KOPT-K1 (cell line): ENCODE results near the gene NR3C2.

Experiments used
- H3K27ac ChIP-seq: fragments of 200-600 bp; sonication (generic); 2 replicates; pipeline ENCODE4 v1.5.1; 2016; ENCODE audit warnings: antibody characterized with exemption, mild to moderate bottlenecking, low read depth, low read length; ENCODE audit not compliant: poor library complexity, severe bottlenecking
- H3K36me3 ChIP-seq: fragments of 200-600 bp; sonication (generic); 2 replicates; pipeline ENCODE4 v1.5.1; 2017; ENCODE audit warnings: antibody characterized with exemption, mild to moderate bottlenecking, low read length, moderate library complexity; ENCODE audit not compliant: insufficient read depth
- H3K9me3 ChIP-seq: fragments of 200-600 bp; sonication (generic); 2 replicates; pipeline ENCODE4 v1.5.1; 2017; ENCODE audit warnings: antibody characterized with exemption, low read length, mild to moderate bottlenecking; ENCODE audit not compliant: insufficient read depth, poor library complexity, severe bottlenecking

NR3C2 gene

DNA sequence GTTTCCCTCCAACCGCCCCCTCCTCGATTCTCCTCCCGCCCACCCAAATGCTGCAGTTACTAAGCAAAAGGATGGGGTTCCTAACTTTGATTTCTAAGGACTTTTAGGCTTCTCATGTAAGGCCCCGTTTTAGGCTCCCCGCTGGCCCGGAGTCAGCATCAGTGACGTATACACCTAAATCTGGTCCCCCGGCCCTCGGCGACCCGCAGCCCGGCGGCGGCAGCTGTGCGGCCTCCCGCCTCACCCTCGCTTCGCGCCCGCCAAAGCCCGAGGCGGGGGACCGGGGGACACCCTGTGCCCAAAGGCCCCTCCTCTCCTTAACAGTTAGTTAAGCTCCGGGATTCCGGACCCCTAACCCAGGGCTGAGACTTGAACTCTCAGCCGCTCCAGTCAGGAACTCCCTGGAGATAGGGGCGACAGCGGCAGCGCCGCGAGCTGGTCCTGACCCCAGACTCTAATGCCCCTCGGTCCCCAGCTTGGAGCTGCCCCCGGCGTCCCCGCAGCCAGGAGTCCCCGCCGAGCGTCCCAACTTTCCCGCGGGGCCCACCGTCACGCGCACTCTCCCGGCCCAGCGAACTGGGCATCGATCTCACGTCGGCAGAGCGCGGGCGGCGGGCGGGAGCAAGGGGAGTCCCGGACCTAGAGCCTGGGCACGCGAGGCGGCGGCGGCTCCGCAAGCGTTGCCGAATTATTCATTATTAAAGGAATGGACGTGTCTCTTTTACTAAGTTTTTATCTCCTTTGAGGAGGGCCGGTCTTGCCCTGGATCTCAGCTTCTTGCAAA is 1.5 kb upstream of the NR3C2 start:
- Histone ChIP-seq H3K9me3 (no peaks in the 10 kb centered on the region), H3K27ac (no peak overlapping the region), H3K36me3 (no peaks in the 10 kb centered on the region)

DNA sequence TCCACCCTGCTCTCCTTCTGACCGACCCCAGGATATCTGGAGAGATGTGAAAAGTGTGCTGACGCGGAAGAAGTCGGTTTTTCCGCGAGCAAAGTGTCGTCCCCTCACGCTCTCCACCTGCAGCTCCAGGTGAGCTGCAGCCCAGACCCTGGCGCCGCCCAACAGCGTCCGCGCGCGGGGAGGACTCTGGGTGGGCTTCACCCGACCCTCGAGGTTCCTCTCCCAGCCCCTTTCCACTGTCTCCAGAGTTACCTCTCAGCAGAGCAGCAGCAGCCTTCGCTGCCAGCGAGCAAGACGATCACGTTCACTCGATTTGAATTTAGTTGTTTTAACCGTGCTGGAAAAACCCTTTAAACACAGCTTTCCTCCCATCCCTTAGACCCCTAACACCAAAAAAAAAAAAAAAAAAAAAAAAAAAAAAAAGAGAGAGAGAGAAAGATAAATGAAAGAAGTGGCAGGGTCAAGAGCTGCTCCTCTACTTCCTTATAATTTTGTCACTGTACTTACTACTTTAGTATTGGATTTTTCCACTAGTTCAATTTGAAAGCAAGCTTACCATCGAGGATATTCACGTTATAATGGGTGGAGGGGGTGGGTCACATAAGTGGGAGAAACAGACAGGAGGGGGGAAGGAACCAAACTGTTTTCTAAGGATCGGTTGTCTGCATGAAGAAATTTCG is 758 bp upstream of the NR3C2 start:
- H3K9me3 ChIP-seq: no peaks in the 10 kb centered on the region
- H3K36me3 ChIP-seq: no peaks in the 10 kb centered on the region
- H3K27ac ChIP-seq: no peak overlapping the region

DNA sequence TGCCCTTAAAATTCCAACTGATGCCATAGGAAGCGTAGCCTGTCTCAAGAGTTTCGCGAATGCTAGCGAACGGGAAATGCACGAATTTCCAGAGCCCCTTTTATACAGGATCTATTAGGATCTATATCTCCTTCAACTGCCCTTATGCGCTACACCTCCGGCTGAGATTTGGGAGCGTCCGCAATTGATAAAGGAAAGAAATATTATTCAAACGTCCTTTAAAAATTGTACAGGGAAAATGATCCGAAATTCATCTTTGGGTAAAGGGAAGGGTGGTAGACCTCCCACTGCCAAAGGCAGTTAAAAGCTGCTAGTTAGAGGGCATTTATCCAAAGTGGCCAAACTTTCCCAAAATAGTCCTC is 609 bp downstream of the NR3C2 start:
- no peak overlapping the region for H3K27ac ChIP-seq
- H3K9me3 ChIP-seq: no peaks in the 10 kb centered on the region
- H3K36me3 ChIP-seq: no peaks in the 10 kb centered on the region

DNA sequence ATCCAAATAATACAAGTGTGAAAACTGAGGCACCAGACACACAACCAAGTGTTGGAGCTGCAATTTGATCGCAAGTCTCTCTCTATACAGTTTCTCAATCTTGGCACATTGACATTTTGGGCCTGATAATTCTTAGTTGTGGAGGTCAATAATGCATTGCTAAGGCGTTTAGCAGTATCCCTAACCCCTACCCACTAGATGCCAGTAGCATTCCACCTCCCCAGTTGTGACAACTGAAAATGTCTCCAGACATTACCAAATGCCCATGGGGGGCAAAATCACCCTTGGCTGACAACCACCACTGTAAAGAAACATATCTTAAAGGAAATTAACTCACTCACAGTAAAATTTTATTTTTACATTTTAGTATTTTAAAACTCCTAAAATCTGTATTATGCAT is 4.2 kb downstream of the NR3C2 start:
- Histone ChIP-seq H3K27ac (no peak overlapping the region), H3K9me3 (no peaks in the 10 kb centered on the region), H3K36me3 (no peaks in the 10 kb centered on the region)

DNA sequence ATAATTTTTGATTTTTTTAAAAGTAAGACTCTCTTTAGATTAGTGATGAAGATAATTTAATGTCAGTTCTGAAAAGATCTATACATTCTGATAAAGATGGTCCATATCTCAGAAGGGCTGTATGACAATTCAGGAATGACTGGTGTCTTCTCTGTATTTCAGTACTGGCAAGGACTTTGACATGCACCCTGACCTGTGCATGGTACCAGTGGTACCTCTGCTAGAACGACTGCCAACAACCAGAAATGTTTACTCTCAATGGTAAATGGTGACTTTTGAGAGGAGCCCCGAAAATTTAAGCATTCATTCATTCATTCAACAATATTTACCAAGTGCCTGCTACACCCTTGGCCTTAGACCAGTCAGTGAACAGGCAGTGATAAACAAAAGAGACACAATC is 4.8 kb downstream of the NR3C2 start:
- no peaks in the 10 kb centered on the region for H3K36me3 ChIP-seq
- H3K27ac ChIP-seq: no peak overlapping the region
- no peaks in the 10 kb centered on the region for H3K9me3 ChIP-seq

DNA sequence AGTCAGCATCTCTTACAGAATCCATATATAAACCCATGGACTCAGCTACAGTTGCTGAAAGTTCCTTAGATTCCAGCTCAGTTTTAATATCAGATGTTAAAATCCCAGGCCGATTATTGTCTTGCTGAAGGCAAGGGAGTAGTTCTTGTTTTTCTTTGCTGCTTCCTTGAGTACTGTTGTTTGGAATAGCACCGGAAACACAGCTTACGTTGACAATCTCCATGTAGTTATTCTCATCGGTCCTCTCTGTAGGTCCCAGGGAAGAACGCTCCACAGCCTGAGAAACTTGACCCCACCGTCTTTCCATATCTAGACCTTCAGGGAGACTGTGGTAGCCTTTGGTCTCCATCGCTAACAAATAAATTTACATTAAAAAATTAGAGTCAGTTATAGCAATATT is 5.7 kb downstream of the NR3C2 start:
- no peaks in the 10 kb centered on the region for H3K36me3 ChIP-seq
- H3K9me3 ChIP-seq: no peaks in the 10 kb centered on the region
- no peak overlapping the region for H3K27ac ChIP-seq

DNA sequence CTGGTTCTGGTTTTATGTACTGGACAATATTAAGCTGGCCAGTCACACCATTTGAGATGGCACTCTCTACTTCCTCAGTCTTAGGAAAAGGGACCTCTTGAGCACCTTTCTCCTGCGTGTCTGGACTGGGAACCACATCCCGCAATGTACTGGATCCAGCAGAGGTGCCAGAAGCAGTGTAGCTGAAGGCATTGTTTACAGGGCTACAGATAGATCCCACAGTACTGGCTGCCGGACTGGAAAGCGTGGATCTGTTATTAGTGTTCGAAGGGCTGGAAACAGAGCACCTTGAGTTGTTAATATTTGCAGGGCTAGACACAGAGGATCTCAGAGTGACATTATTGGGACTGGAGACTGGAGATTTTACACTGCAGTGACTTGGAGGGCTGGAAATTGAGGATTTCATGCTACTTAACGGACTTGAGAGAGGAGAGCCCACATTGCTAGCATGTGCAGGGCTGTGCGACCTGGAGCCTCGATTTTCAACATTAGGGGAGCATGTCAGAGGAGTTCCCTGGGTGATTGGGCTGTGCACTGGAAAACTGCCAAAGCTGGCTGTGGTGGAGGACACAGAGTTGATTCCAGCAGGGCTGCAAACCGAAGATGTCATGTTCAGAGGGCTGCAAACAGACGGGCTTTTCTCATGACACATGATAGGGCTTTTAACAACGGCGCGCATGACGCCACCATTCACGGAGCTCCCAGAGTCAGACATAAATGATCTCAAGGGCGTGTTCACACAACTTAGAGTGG is 6.4 kb downstream of the NR3C2 start:
- no peaks in the 10 kb centered on the region for H3K9me3 ChIP-seq
- H3K36me3 ChIP-seq: no peaks in the 10 kb centered on the region
- no peak overlapping the region for H3K27ac ChIP-seq

DNA sequence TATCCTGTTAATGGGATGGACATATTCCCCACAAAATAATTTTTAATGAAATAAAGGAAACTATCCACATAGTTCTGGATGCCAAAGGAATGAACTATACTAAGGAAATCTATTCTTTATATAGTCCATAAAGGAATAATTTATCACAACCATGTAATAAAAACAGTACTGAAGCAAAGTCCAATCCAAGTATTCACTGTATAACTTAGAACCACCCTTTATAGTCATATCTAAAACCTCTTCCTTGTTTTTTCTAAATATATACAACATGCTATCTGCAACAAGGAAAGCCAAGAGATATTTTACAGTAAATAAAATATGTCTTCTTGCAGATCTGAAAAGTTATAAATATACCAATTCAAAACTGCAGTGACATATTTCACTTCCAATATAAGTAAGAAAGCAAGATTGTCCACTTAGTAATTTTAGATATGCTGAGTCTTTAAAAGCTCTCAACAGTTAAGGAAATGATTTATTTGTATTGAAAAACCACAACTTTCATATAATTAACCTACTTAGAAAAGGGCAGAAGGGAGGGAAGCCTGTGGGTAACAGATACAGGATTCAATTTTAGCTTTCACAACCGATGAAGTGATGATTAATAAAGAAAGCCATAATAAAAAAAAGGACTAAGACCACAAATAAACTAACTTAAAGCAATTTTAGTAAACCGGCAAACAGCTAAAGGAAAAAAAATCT is 8.0 kb downstream of the NR3C2 start:
- H3K9me3 ChIP-seq: no peaks in the 10 kb centered on the region
- H3K27ac ChIP-seq: no peak overlapping the region
- H3K36me3 ChIP-seq: no peaks in the 10 kb centered on the region

DNA sequence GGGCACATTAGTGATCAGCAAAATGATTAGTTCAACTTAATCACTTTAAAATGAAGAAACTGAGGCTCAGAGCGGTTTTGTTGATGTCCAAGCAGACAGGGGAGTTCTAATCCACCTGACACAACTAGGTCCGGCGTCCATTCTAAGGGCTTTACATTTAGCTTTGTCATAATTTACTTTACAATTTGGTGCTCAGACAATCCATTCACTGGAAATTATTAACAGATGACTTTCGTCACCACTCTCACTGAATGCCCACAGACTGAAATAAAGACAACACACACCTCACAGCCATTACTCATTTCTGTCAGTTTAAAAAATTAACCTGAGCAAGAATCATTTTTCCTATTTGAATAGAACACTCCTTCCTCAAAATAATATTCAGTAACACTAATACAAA is 10.8 kb downstream of the NR3C2 start:
- no peaks in the 10 kb centered on the region for H3K9me3 ChIP-seq
- no peaks in the 10 kb centered on the region for H3K36me3 ChIP-seq
- no peak overlapping the region for H3K27ac ChIP-seq

DNA sequence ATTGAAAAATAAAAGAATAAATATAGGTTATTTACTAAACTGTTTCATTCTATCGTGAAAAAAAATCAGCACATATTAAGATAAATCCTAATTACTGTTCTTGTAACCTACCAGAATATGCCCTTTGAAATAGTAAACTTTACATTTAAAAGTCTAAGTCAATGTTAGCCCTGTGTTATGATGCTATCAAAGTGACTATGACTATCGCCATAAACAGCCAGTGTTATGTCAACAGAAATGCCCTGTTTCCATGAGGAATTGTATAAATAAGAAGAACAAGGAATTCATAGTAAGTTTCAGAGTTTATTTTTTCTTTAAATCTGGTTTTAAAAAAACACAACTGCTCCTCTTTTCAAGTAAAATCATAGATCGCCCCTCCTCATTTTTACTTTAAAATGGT is 11.4 kb downstream of the NR3C2 start:
- Histone ChIP-seq H3K9me3 (no peaks in the 10 kb centered on the region), H3K36me3 (no peaks in the 10 kb centered on the region), H3K27ac (no peak overlapping the region)

DNA sequence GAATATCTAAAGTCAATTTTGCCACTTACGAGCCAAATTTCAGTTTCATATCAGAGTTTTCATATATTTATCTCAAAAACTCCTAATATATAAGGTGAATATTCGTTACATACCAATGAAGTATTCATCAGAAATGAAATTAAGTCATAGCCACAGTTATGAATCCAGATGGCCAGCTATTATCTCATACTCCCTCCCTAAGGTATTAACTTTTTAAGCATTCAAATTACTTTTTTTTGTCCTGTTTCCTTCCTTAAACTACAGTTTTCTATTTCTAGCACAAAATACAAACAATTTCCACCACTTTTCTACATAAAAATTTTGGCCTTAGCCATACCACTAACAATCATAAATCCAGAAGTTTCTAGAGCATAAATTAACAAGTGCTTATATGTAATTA is 13.0 kb downstream of the NR3C2 start:
- no peaks in the 10 kb centered on the region for H3K9me3 ChIP-seq
- H3K36me3 ChIP-seq: no peaks in the 10 kb centered on the region
- no peak overlapping the region for H3K27ac ChIP-seq

DNA sequence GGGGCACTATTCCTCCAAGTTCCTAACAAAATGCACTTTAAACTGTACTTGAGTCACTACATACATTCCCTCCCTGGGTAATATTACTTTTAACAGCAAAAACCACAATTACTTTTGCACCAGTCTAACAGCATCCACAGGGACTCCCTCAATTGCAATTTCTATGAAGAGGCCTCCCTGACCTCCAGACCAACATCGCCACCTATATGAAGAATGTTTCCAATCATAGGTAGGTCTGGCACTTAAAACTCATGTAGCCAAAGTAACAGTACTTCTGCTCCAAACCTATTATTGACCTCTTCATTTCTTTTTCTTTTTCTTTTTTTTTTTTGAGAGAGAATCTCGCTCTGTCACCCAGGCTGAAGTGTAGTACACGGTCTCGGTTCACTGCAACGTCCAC is 15.6 kb downstream of the NR3C2 start:
- Histone ChIP-seq H3K36me3 (no peaks in the 10 kb centered on the region), H3K9me3 (no peaks in the 10 kb centered on the region), H3K27ac (no peak overlapping the region)

DNA sequence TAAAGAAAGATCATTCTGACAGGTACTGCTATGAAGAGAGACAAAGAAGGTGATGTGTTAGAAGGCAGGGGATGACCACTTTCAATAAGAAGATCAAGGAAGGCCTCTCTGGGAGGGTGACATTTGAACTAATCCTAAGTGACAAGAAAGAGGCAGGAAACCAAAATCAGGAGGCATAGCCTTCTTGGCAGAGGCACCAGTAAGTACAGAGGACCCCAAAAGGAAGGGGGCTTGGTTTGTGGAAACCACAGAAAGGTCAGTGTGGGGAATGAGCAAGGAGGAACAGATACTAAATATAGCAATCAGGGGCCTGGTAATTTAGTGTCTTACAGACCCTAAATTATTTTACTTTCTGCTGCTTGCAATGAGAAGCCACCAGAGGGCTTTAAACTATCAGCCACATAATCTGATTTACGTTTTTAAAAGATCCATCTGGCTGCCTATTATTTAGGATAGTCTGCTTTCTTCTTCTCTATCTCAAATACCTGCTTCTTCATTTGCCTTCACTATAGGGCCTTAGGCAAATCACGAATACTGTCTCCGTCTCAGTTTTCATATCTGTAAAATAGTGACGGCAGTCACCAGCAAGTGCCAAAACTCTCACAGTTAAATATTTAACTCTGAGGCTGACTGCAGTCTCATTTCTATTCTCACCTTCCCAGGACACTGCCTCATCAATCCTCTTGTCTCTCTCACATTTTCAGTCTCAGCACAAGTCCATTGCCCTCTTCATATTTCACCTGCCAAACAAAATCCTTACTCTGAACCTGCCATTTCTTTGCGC is 16.7 kb downstream of the NR3C2 start:
- Histone ChIP-seq H3K27ac (no peak overlapping the region), H3K9me3 (no peaks in the 10 kb centered on the region), H3K36me3 (no peaks in the 10 kb centered on the region)

DNA sequence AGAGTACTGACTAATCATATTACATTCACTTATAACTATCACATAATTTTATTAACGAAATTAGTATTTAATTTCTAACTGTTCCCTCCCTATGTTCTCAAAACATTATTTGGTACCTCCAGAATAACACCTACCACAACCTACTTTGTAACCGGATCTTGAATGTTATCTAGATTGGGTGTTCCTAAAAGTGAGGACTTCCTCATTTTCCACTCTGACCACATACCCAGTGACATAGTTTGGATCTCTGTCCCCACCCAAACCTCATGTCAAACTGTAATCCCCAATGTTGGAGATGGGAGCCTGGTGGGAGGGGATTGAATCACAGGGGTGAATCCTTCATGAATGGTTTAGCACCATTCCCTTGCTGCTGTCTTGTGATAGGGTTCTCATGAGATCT is 21.8 kb downstream of the NR3C2 start:
- Histone ChIP-seq H3K27ac (no peak overlapping the region), H3K9me3 (no peaks in the 10 kb centered on the region)

More for the DNA sequence above, 21.8 kb downstream of the NR3C2 start:
- H3K36me3 ChIP-seq: no peaks in the 10 kb centered on the region
